Pulmonary artery endothelial cell (primary cell): Measurements from ENCODE around the gene TMEM86B. TPM values are rescaled to one million over a fixed set of nuclear protein-coding genes. Genes with fewer than 3 reads are reported as not detected.
"Not testable (repeated sequence)": the region's sequence is repeated elsewhere in the genome, so short reads cannot be mapped to it uniquely, and the experiment has no call there.

Source experiments
- DNase-seq: peaks from one replicate; pipeline ENCODE4 v3.0.0-alpha.2; 2011; ENCODE audit warnings: low read depth, low spot score
- total RNA-seq: library from RNA; depleted of rRNA; stranded (reverse); fragments of >200 nt; gene quantifications from 2 replicates; pipeline ENCODE4 v1.2.3, GENCODE V29; 2014

TMEM86B gene
- total RNA-seq, 1 donor from 2014 or later: 0.73 TPM

DNA sequence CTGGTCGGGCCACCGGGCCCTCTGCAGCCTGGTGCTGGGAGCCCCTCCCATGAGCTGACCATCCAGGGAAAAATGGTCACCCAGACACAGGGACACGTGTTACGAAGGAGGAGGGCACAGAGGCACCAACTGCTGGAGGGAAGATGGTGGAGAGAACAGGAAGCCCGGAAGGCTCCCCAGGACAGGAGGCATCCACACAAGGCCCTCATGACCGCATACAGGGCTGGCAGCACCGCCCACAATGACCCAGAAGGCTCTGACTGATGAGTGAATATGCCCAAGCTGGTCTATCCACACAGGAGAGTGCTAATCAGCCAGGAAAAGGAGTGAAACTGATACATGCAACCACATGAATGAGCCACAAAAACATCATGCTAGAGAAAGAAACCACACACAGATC lies 14.0 kb upstream of the TMEM86B start:
- no peak for DNase-seq

GRCh38 chr19:55241935-55242464 lies 13.4 kb upstream of the TMEM86B start:
- DNase-seq: no peak

- no peak for DNase-seq
Measured at GRCh38 chr19:55241143-55241934, 12.8 kb upstream of the TMEM86B start.

GRCh38 chr19:55240713-55241020 lies 12.1 kb upstream of the TMEM86B start:
- no peak for DNase-seq

DNA sequence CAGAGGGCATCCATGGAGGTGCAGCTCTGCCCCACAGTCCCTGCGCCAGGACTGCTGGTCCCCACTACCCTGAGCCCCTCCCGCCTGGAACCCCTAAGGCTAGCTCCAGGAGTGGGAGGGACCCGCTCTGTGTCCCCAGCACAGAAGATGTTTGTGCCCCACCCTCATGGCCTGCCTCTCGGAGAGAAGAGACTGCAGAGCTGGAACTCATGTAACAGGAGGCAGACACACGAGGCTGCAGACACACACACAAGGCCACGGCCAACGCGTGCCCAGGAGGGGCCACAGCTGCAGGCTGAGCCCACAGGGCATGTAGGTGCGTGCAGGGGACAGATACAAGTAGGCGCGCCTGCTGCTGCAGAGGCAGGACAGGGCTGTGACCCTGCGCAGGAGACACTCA lies 10.4 kb upstream of the TMEM86B start:
- no peak for DNase-seq

DNA sequence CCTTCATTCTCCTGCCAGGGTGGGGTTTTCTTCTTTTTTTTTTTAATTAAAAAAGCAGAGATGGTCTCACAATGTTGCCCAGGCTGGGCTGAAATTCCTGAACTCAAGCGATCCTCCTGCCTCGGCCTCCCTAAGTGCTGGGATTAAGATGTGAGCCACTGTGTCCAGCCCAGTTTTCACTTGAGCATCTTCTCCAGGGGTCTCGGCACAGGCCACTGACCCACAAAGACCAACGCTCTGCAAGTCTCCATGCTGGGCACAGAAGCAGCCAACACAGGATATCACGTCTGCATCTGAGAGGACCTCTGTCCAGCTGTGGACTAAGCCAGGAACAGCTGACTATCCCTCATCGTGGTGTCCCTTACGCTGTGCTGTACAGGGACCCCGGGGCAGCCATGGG lies 9.5 kb upstream of the TMEM86B start:
- no peak for DNase-seq

DNA sequence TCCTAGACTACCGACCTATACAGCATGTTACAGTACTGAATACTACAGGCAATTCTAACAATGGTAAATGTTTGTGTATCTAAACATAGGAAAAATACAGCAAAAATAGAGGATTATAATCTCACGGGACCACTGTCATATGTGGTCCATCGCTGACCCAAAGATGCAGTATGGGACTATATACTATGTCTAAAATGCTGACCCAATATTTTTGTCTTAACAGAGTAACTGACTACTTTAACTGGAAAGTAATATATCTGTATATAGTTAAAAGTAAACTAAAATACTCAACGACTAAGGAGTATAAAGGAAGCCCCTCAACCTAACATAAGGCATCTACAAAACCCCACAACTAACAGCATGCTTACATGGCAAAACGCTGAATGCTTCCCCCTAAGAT lies 4.4 kb upstream of the TMEM86B start:
- DNase-seq: no peak

- DNase-seq: no peak
Measured at GRCh38 chr19:55232286-55232602, 3.7 kb upstream of the TMEM86B start.

GRCh38 chr19:55231391-55232285 lies 3.1 kb upstream of the TMEM86B start:
- DNase-seq: no peak

DNA sequence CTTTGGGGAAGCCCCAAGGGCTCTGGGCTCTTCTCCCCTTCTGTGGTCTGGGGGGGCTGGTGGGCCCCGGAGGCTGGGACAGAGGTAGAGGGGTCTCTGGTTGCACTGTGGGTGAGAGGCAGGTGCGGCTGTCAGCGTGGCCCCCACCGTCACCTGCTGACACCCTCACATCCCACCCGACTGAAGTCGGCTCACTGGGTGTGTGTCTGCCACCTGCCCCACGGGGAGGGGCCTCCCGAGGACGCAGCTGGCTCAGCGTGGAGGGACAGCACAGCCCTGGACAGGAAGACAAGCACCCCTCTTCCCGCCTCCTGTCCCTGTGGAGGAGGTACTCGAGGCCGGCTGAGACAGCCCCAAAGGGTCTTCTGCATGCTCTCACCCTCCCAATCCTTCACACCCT lies 2.2 kb upstream of the TMEM86B start:
- no peak for DNase-seq

GRCh38 chr19:55230329-55230728 lies 1.8 kb upstream of the TMEM86B start:
- DNase-seq: no peak

DNA sequence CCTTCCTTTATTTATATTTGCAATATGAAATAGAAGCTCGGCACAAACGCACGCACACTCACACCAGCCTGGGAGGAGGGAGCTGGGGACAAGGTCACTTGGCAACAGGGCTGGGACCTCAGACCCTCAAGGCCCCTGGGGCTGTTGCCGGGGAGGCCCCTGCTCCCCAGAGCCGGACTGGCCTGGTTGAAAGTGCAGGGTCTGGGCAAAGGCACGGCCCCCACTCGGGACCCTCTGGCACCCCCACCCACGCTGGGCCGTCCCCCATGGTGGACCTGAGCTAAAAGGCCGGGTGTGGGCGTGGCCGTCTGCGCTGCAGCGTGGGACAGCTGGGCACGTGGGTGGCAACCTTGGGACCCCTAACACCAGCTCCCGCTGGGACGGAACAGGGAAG lies 1.2 kb upstream of the TMEM86B start:
- no peak for DNase-seq

- no peak for DNase-seq
Measured at GRCh38 chr19:55229145-55229788, 704 bp upstream of the TMEM86B start.

DNA sequence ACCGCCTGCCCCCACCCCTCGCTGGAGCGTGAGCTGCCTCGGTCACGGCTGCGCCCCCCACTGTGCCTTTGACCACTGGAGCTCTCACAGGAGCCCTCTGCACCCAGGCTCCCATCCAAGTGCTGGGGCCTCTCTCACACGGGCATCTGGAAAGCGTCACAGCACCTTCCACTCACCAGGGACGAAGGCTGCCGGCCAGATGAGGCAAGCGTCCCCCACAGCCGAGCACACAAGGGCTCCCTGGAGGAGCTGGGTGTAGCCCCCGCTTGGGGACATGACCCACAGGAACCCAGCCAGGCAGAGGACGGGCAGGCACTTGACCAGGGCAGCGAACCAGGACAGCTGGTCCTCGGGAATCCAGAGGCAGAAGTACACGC lies 560 bp downstream of the TMEM86B start:
- no peak for DNase-seq

DNA sequence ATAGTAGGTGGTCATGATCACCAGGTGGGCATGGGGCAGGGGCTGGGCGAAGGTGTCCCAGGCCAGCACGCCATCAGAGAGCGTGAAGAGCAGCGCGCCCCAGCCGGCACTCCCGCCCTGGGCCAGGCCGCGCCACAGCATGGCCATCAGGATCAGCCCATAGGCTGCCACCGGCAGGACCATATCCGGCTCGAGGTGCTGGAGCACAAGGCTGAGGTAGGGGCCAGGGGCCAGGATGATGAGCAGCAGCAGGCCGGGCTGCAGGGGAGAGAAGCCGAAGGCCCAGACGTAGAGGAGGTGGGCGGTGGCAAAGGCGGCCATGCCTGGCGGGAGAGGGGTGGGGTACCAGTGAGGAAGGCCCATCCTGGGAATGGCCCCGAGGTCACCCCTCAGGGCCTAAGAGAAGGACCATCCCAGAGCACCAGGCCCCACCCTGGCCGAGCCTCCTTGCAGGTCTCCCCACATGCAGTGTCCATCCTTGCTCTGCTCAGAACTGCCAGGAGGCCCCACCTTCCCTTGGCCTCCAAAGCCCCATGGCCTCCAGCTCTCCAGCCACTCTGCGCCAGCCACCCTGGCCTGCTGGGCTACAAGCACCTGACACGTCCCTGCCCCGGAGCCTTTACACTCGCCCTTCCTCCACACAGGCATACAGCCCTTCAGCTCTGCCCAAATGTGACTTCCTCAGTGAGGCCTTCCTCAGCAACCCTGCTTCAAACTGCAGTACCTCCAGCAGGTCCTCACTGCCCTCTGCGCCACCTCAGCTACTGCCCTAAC lies 1.1 kb downstream of the TMEM86B start:
- DNase-seq: no peak

- DNase-seq: no peak
Measured at GRCh38 chr19:55226788-55227187, 1.8 kb downstream of the TMEM86B start.

GRCh38 chr19:55226273-55226672 lies 2.3 kb downstream of the TMEM86B start:
- no peak for DNase-seq

DNA sequence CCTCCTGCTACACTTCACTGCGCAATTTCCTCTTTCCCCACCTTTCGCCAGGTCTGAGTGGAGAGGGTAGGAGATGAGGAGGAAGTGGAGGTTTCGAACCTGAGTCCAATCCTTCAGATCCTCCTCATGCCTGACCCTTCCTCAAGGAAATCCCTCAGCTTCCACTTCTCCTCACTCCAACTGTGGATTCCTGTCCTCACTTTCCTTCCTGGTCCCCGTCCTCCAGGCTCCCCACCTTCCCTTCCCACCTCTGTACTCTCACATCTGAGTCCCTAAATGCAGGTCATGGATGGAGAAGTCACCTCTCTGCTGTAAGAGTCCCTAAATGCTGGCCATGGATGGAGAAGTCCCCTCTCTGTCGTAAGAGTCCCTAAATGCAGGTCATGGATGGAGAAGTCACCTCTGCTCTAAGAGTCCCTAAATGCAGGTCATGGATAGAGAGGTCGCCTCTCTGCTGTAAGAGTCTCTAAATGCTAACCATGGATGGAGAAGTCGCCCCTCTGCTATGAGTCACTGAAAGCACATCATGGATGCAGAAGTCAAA lies 3.1 kb downstream of the TMEM86B start:
- DNase-seq: no peak

DNA sequence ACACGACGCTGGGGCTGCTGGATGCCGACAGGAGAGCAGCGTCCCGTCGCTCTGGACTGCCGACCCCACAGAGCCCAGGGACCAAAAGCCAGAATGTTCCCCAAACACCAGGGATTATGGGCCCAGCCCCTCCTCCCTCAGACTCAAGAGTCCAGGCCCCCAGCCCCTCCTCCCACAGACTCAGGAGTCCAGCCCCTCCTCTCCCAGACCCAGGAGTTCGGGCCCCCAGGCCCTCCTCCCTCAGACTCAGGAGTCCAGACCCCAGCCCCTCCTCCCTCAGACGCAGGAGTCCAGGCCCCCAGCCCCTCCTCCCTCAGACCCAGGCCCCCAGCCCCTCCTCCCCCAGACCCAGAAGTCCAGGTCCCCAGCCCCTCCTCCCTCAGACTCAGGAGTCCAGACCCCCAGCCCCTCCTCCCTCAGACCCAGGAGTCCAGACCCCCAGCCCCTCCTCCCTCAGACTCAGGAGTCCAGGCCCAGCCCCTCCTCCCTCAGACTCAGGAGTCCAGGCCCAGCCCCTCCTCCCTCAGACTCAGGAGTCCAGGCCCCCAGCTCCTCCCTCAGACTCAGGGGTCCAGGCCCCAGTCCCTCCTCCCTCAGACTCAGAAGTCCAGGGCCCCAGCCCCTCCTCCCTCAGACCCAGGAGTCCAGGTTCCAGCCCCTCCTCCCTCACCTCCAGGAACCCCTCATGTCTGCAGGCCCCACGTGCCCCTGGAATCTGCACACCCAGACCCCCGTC lies 3.7 kb downstream of the TMEM86B start:
- not testable (repeated sequence) for DNase-seq

DNA sequence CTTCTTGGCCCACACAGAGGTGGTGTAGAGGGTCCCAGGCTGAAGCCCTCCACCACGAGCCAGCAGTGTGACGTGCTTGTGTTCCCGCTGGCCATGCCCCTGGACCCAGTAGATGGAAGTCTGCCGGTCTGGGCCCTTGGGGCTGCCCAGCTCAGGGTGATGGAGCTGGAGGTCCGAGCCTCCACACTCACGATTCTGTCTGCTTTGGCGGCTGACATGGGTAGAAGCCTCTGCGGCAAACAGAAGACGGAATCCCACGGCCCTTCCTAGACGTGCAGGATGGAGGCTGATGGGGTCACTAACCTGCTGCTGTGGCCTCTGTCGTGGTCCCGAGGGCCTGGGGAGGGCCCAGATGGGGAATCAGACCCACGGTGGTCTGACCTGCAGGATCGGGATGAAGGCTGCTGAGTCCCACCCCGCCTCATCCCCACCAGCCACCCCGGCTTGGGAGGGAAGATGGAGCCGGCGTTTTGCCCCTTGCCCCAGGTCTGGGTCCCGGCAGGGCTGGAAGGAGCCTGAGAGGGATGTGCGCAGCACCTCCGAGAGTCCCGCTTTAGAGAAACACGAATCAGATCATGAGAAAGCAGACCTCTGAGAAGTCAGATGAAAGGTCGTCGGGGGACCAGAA lies 4.4 kb downstream of the TMEM86B start:
- DNase-seq: no peak
